Activated T-cell treated with anti-CD3 and anti-CD28 coated beads, Interleukin-2, amount 50 U/mL, for 72 hours (primary cell): ENCODE measurements around the gene MT1F. TPM values are rescaled to one million over a fixed set of nuclear protein-coding genes. Genes with fewer than 3 reads are reported as not detected.
"Not testable (repeated sequence)": the region's sequence is repeated elsewhere in the genome, so short reads cannot be mapped to it uniquely, and the experiment has no call there.

Experiments
- ATAC-seq, 2 donors: fragments of 150-1000 bp; cut with Tn5 transposase; replicated peaks in 1 of 2; 2 replicates each; pipeline ENCODE4 v1.10.0; 2021; ENCODE audit warnings: moderate library complexity in 2 of 2, mild to moderate bottlenecking in 1 of 2
- DNase-seq, 2 donors: peaks; one replicate each; pipeline ENCODE4 v3.0.0; 2021 to 2022; ENCODE audit warnings: mixed read lengths in 1 of 2
- H3K27ac Mint-ChIP-seq: one replicate; pipeline ENCODE4 v1.8.0; 2022; ENCODE audit warnings: mild to moderate bottlenecking, moderate library complexity, mixed read lengths
- H3K27me3 Mint-ChIP-seq: one replicate; pipeline ENCODE4 v1.8.0; 2022; ENCODE audit warnings: low read depth, mixed read lengths
- H3K36me3 Mint-ChIP-seq, 2 donors: one replicate each; pipeline ENCODE4 v1.8.0; 2022; ENCODE audit warnings: mixed read lengths in 2 of 2, mild to moderate bottlenecking in 1 of 2; ENCODE audit not compliant: insufficient read depth in 2 of 2
- H3K4me1 Mint-ChIP-seq: one replicate; pipeline ENCODE4 v1.8.0; 2022; ENCODE audit warnings: low read depth, mixed read lengths
- H3K4me3 Mint-ChIP-seq, 2 donors: one replicate each; pipeline ENCODE4 v1.8.0; 2022; ENCODE audit warnings: mild to moderate bottlenecking in 2 of 2, mixed read lengths in 2 of 2, moderate library complexity in 2 of 2
- H3K9me3 Mint-ChIP-seq, 2 donors: one replicate each; pipeline ENCODE4 v1.8.0; 2022; ENCODE audit warnings: mixed read lengths in 2 of 2
- total RNA-seq, 2 donors: library from RNA; stranded (reverse); gene quantifications; one replicate each; pipeline ENCODE4 v1.2.3, GENCODE V29; 2022

The MT1F gene
- total RNA-seq, 2 donors from 2014 or later = 39.1 to 48.4 TPM

DNA sequence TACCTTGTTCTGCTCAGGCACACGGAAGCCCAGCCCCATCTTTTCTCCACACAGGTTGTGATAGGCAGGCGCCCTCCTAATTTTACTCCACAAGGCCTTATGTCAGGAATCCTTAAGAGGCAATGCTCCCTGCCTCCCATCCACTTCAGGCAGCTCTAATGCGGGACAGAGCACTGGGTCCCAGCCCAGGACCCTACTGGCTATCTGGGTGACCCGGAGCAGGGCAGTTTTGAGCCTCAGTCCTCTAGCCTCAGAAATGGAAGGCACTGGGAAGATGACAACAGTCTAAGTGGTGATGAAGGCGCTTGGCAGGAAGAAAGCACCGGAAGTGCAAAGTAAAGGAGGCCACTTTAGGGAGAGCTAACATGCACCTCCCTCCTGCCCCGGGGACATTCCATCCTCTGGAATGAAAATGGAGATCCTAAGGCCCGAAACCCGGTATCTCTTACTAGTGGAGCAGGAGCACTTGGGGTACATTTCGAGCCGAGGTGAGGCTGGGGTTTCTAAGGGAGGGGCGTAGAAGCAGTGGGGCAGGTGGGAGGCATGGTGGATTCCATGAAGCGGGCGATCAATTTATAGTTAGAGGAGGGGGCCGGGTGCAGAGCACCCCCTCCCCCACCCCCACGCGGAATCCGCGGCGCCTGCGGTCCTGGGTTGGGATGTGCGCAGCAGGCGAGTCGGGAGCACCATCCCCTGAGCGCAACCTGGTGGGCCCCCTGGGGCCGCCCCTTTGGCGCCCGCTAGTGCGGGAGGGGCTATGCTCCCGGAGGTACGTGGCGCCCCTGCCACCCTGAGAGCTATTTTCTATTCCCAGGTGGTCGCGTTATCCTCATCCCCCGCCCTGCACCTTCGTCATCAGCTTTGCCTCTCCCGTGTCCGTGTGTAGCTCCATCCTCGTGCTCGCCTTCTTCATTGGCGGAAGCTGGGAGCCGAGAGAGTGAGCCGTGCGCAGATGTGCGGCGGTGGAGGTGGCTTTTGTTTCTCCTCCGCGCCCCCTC, 4.9 kb downstream of the MT1F start:
- ATAC-seq (peak; percentile 37 to 55), DNase-seq (peak; percentile 33 to 38)
- Mint-ChIP-seq H3K4me3 (peak overlapping the region; percentile 82 to 89), H3K9me3 (no peaks in the 10 kb centered on the region), H3K4me1 (peaks cover 48% of the 10 kb centered on the region), H3K36me3 (no peaks in the 10 kb centered on the region), H3K27me3 (peaks cover 39% of the 10 kb centered on the region), H3K27ac (peak overlapping the region; percentile 50)

GRCh38 chr16:56664506-56664905, 6.7 kb downstream of the MT1F start:
- ATAC-seq = no peak
- Mint-ChIP-seq H3K36me3 (no peaks in the 10 kb centered on the region), H3K27me3 (peaks cover 56% of the 10 kb centered on the region), H3K4me1 (peaks cover 55% of the 10 kb centered on the region), H3K4me3 (no peak overlapping the region), H3K9me3 (no peaks in the 10 kb centered on the region), H3K27ac (no peak overlapping the region)
- no peak for DNase-seq

GRCh38 chr16:56665286-56666261, 7.8 kb downstream of the MT1F start:
- DNase-seq (peak in 1 of 2 donors; percentile 23), ATAC-seq (peak; percentile 50 to 52)
- H3K4me1 Mint-ChIP-seq = peaks cover 62% of the 10 kb centered on the region
- H3K27ac Mint-ChIP-seq, H3K36me3 Mint-ChIP-seq, H3K4me3 Mint-ChIP-seq, H3K9me3 Mint-ChIP-seq: not testable (repeated sequence)
- peaks cover 67% of the 10 kb centered on the region for H3K27me3 Mint-ChIP-seq

DNA sequence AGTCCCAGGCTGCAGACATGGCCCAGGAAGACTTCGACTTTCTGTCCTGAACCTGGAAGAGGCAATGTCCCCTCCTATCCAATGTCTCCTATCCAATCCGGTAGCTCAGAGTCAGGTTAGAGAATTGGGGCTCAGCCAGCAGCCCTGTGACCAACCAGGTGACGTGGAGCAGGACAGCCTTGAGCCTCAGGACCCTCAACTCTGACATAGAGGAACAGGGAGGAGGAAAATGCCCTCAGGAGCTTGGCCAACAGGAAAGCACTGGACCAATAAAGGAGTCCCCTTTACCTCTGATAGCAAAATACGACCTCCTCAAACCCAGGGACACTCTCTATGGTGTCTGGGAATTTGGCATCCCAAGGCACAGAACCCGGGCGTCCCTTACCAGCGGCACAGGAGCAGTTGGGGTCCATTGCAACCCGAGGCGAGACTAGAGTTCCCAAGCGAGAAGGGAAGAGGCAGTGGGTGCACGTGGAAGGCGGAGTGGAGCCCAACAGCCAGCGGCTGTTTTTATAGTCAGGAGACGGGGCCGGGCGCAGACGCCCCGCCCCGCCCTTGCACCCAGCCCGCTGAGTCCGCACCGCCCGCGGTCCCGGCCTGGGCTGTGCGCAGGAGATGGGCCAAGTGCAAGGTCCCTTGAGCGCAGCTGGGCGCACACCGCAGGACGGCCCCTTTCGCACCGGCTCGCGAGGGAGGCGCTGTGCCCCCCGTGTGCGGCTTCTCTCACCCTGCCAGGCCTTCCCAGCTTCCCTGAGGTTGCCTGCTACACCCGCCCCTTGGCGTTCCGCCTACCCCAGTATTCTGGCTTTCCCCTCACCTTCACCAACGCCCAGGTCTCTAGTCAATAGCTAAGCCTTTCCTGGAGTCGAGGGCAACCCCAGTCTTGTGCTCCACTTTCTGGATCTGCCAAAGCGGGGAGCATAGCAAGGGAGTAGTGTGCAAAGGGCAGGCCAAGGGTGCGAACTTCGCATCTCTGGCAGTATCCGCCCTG, 10.1 kb downstream of the MT1F start, which contains the start of gene MT1G:
Gene MT1G, minus strand, starts transcription at position 485 of the 991 bp plus-strand sequence. Its CDS starts 72 bp downstream, at position 413.
- peaks cover 53% of the 10 kb centered on the region for H3K4me1 Mint-ChIP-seq
- no peaks in the 10 kb centered on the region for H3K9me3 Mint-ChIP-seq
- H3K36me3 Mint-ChIP-seq = no peaks in the 10 kb centered on the region
- no peak within 1 kb of the TSS for H3K27ac Mint-ChIP-seq
- peak within 1 kb of the TSS; percentile 72 to 75 for H3K4me3 Mint-ChIP-seq
- peak; percentile 55 to 69 for DNase-seq
- peaks cover 81% of the 10 kb centered on the region for H3K27me3 Mint-ChIP-seq
- peak; percentile 72 to 79 for ATAC-seq

- DNase-seq (peak in 1 of 2 donors; percentile 46), ATAC-seq (peak; percentile 25 to 39)
- peaks cover 46% of the 10 kb centered on the region for H3K4me1 Mint-ChIP-seq
- no peaks in the 10 kb centered on the region for H3K9me3 Mint-ChIP-seq
- H3K4me3 Mint-ChIP-seq = peak within 1 kb of the TSS; percentile 72 to 75
- no peaks in the 10 kb centered on the region for H3K36me3 Mint-ChIP-seq
- peaks cover 82% of the 10 kb centered on the region for H3K27me3 Mint-ChIP-seq
- H3K27ac Mint-ChIP-seq = no peak within 1 kb of the TSS
Measured at GRCh38 chr16:56669005-56669839, 11.5 kb downstream of the MT1F start, which contains the start of gene MT1H. TSS of gene MT1H (plus strand) at chr16:56669814. CDS start at chr16:56669885, 71 bp downstream.

DNA sequence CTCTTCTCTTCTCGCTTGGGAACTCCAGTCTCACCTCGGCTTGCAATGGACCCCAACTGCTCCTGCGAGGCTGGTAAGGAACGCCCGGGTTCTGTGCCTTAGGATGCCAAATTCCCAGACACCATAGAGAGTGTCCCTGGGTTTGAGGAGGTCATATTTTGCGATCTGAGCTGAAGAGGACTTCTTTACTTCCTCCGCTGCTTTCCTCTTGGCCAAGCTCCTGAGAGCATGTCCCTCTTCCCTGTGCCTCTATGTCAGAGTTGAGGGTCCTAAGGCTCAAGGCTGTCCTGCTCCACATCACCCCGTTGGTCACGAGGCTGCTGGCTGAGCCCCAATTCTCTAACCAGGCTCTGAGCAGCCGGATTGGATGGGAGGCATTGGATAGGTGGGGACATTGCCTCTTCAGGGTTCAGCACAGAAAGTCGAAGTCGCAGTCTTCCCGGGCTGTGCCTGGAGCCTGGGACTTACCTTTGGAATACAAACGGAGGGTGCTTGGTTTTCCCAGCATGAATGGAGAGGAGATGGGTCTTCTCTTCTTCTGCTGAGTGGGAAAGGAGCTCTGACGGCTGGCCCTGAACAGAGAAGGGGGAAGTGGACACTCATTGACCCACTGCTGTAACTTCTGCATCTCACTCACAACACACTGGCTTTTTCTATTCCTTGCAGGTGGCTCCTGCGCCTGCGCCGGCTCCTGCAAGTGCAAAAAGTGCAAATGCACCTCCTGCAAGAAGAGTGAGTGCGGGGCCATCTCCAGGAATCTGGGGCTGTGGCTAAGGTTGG, 12.3 kb downstream of the MT1F start:
- Mint-ChIP-seq H3K4me3 (peak overlapping the region; percentile 71 to 75), H3K36me3 (no peaks in the 10 kb centered on the region), H3K27me3 (peaks cover 78% of the 10 kb centered on the region), H3K4me1 (peaks cover 41% of the 10 kb centered on the region), H3K9me3 (no peaks in the 10 kb centered on the region), H3K27ac (no peak overlapping the region)
- DNase-seq (no peak), ATAC-seq (no peak)

DNA sequence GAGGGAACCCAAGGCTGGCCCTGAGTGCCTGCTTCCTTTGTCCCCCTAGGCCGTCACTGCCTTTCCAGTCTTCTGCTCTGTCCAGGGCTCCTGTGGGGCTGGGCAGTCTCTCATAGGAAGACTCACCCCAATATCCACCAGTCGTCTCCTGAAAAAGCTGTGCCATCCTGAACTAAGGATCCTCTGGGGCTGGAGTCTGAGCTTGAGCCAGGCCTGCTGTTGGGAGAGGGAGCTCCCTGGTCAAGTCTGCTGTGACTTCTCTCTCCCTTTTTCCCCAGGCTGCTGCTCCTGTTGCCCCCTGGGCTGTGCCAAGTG, 12.8 kb downstream of the MT1F start:
- H3K27ac Mint-ChIP-seq = no peak overlapping the region
- no peak for ATAC-seq
- H3K4me3 Mint-ChIP-seq = peak overlapping the region in 1 of 2 donors; percentile 42
- peaks cover 84% of the 10 kb centered on the region for H3K27me3 Mint-ChIP-seq
- no peak for DNase-seq
- peaks cover 40% of the 10 kb centered on the region for H3K4me1 Mint-ChIP-seq
- no peaks in the 10 kb centered on the region for H3K36me3 Mint-ChIP-seq
- H3K9me3 Mint-ChIP-seq = no peaks in the 10 kb centered on the region

DNA sequence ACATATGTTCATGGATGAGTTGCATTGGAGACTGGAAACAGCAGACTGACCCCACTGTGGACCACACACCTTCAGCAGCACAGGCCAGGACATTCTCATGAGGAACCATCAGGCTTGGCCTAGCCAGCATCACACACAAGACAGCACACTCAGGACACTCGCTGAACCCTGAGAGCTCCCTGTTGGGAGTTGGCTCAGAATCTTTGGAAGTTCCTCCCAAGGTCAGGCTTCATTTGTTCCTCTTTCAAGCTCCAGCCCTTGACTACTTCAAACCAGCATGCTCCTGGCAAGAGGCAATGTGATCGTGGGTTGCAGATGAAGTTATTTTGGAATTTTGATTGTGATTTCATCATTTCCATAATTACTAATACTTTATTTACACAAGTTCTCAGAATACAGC, 13.9 kb downstream of the MT1F start:
- not testable (repeated sequence) for DNase-seq, H3K27ac Mint-ChIP-seq, H3K36me3 Mint-ChIP-seq, H3K4me3 Mint-ChIP-seq, H3K9me3 Mint-ChIP-seq, ATAC-seq
- Mint-ChIP-seq H3K27me3 (peaks cover 80% of the 10 kb centered on the region), H3K4me1 (peaks cover 51% of the 10 kb centered on the region)

DNA sequence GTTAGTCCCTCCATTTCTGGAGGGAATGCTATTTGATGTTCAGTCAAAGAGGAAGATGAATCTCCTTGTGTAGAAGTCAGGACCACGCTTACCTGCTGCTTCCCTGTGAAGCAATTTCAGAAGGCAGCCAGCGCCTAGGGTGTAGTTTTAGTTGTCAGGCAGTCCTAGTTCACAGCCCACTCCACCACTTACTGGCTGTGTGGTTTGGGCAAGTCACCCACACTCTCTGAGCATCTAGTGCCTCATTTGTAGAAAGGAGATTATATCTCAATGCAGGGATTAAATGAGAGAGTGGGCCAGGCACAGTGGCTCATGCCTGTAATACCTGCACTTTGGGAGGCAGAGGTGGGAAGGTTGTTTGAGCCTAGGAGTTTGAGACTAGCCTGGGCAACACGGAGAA, 14.4 kb downstream of the MT1F start:
- H3K9me3 Mint-ChIP-seq, H3K4me3 Mint-ChIP-seq, DNase-seq, H3K36me3 Mint-ChIP-seq, H3K27ac Mint-ChIP-seq: not testable (repeated sequence)
- peaks cover 50% of the 10 kb centered on the region for H3K4me1 Mint-ChIP-seq
- H3K27me3 Mint-ChIP-seq = peaks cover 75% of the 10 kb centered on the region
- peak; percentile 24 to 41 for ATAC-seq

- DNase-seq (no peak), ATAC-seq (peak; percentile 41 to 53)
- Mint-ChIP-seq H3K4me3 (no peak overlapping the region), H3K9me3 (no peaks in the 10 kb centered on the region), H3K27me3 (peaks cover 68% of the 10 kb centered on the region), H3K4me1 (peaks cover 43% of the 10 kb centered on the region), H3K27ac (no peak overlapping the region), H3K36me3 (no peaks in the 10 kb centered on the region)
Measured at GRCh38 chr16:56672761-56673536, 15.2 kb downstream of the MT1F start.
